ENCODE data around the gene SMNDC1. TPM values are rescaled to one million over a fixed set of nuclear protein-coding genes. Genes with fewer than 3 reads are reported as not detected.
"Not testable (repeated sequence)": the region's sequence is repeated elsewhere in the genome, so short reads cannot be mapped to it uniquely, and the experiment has no call there.

The SMNDC1 gene
- total RNA-seq, 1 donor from 2014 or later, result 21.3 TPM

DNA sequence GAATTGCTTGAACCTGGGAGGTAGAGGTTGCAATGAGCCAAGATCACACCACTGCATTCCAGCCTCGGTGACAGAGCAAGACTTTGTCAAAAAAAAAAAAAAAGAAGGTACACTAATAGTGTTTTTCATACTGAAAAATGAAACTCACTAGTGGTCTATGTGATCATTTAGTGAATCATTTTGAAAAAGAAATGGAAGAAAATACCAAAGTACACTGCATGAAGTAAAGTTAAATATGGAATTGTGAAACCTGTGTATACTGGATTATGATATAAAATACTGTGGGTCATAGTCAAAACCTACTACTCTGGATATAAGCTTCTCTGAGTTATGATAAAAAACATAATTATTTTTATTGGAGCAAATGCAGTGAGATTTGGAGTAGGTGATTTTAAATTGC is 55.2 kb downstream of the SMNDC1 start:
- not testable (repeated sequence) for DNase-seq

- not testable (repeated sequence) for DNase-seq
Measured at GRCh38 chr10:110247833-110248232, 56.9 kb downstream of the SMNDC1 start.

- DNase-seq, result no peak
Measured at GRCh38 chr10:110244550-110244949, 60.2 kb downstream of the SMNDC1 start.

DNA sequence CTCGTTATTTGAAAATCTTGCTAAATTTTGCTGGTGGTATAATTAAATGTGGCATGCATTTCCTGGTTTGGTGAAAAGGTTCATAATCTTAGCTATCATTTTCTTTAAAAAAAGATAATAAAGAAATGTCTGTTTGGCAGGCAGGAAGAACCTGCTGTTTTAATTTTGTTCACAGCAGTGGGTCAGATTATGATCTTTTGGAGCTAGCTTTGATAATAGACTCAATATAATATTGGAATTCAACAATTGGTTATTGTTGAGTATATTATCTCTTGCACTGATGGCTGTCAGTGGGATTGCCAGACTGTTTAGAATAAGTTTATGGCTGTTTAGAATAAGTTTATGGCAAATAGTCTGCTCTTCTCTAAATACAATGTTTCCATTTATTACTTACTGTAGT is 62.2 kb downstream of the SMNDC1 start:
- DNase-seq, result no peak

- DNase-seq, result no peak
Measured at GRCh38 chr10:110241841-110242240, 62.9 kb downstream of the SMNDC1 start.

GRCh38 chr10:110241407-110241806 is 63.3 kb downstream of the SMNDC1 start:
- DNase-seq, result no peak

Other genes with a start within 250 kb of the SMNDC1 start
- gene MXI1, start 97.3 kb downstream of the SMNDC1 start, total RNA-seq, result 31.3 TPM
- gene DUSP5, start 193.0 kb upstream of the SMNDC1 start, total RNA-seq, result 10.5 TPM